HEK293 (cell line): ENCODE results near the gene OR10G3.

Experiments used
- CTCF ChIA-PET: fragments of 350-600 bp; formaldehyde crosslinking; extraction: SDS; loops from one replicate; lab custom pipeline; 2021; ENCODE audit warnings: antibody characterized with exemption; lab: Yijun Ruan, JAX
- POLR2A ChIA-PET: fragments of 300-600 bp; formaldehyde crosslinking; extraction: SDS; loops from one replicate; lab custom pipeline; 2020; ENCODE audit warnings: antibody characterized with exemption, inconsistent platforms; lab: Yijun Ruan, JAX
- H3K27ac ChIP-seq: fragments of 200-500 bp; sonication (Bioruptor generic); 2 replicates; pipeline ENCODE4 v1.5.1; 2014; ENCODE audit warnings: low read depth, low read length, control low read depth, inconsistent platforms; ENCODE audit errors: extremely low read depth
- H3K36me3 ChIP-seq, 2 experiments: fragments of 200-500 bp in 1 of 2; sonication (Bioruptor generic) in 1 of 2; 1 replicate in 1 of 2; 2 replicates in 1 of 2; pipeline ENCODE4 v1.5.1; 2014 to 2017; ENCODE audit warnings: inconsistent platforms in 2 of 2, low read length in 2 of 2; ENCODE audit not compliant: control insufficient read depth in 2 of 2, insufficient read depth in 1 of 2
- H3K4me1 ChIP-seq: fragments of 200-500 bp; sonication (Bioruptor generic); 2 replicates; pipeline ENCODE4 v1.5.1; 2014; ENCODE audit warnings: mild to moderate bottlenecking, low read length, inconsistent platforms; ENCODE audit not compliant: control insufficient read depth, insufficient read depth
- H3K4me3 ChIP-seq: 2 replicates; pipeline ENCODE4 v1.5.1; 2011; ENCODE audit warnings: low read depth, mild to moderate bottlenecking, control low read depth, low read length, moderate library complexity
- H3K9me3 ChIP-seq: fragments of 200-500 bp; sonication (Bioruptor generic); 2 replicates; pipeline ENCODE4 v1.5.1; 2014; ENCODE audit warnings: low read depth, low read length, inconsistent platforms; ENCODE audit not compliant: control insufficient read depth, insufficient read depth
- HOXD13 ChIP-seq: sonication (generic); formaldehyde crosslinking; IDR thresholded peaks from 2 replicates; pipeline ENCODE4 v1.8.0; 2022; ENCODE audit warnings: missing genetic modification reagents, borderline replicate concordance
- PRDM1 ChIP-seq: fragments of 450-650 bp; formaldehyde crosslinking; IDR thresholded peaks from 2 replicates; pipeline ENCODE4; 2016; ENCODE audit warnings: missing biosample characterization, missing genetic modification characterization
- SCRT1 ChIP-seq: fragments of 450-650 bp; formaldehyde crosslinking; IDR thresholded peaks from 2 replicates; pipeline ENCODE4 v1.5.1; 2016; ENCODE audit warnings: missing biosample characterization, missing genetic modification characterization, borderline replicate concordance
- SP7 ChIP-seq: fragments of 450-650 bp; formaldehyde crosslinking; IDR thresholded peaks from 2 replicates; pipeline ENCODE4 v1.5.1; 2016; ENCODE audit warnings: missing biosample characterization, missing genetic modification characterization
- TCF7L2 ChIP-seq: IDR thresholded peaks from 2 replicates; pipeline ENCODE4 v1.6.1; 2011; ENCODE audit warnings: low read depth, mild to moderate bottlenecking, inconsistent platforms, low read length, moderate library complexity, borderline replicate concordance
- ZFP3 ChIP-seq: fragments of 450-650 bp; formaldehyde crosslinking; IDR thresholded peaks from 2 replicates; pipeline ENCODE4 v1.5.1; 2016; ENCODE audit warnings: low read depth, missing biosample characterization, missing genetic modification characterization
- ZNF146 ChIP-seq: fragments of 450-650 bp; formaldehyde crosslinking; IDR thresholded peaks from 2 replicates; pipeline ENCODE4 v1.5.1; 2016; ENCODE audit warnings: missing biosample characterization, missing genetic modification characterization
- ZNF16 ChIP-seq: fragments of 450-650 bp; formaldehyde crosslinking; IDR thresholded peaks from 2 replicates; pipeline ENCODE4 v1.5.1; 2016; ENCODE audit warnings: low read depth, missing biosample characterization, missing genetic modification characterization
- ZNF169 ChIP-seq: fragments of 450-650 bp; formaldehyde crosslinking; IDR thresholded peaks from 2 replicates; pipeline ENCODE4 v1.5.1; 2016; ENCODE audit warnings: missing biosample characterization, missing genetic modification characterization
- ZNF175 ChIP-seq: fragments of 450-650 bp; formaldehyde crosslinking; IDR thresholded peaks from 2 replicates; pipeline ENCODE4 v1.5.1; 2016; ENCODE audit warnings: missing biosample characterization, missing genetic modification characterization
- ZNF404 ChIP-seq: fragments of 450-650 bp; formaldehyde crosslinking; IDR thresholded peaks from 2 replicates; pipeline ENCODE4 v1.5.1; 2017; ENCODE audit warnings: missing biosample characterization, missing genetic modification characterization
- ZNF514 ChIP-seq: fragments of 450-650 bp; formaldehyde crosslinking; IDR thresholded peaks from 2 replicates; pipeline ENCODE4 v1.5.1; 2016; ENCODE audit warnings: missing biosample characterization, missing genetic modification characterization
- ZNF521 ChIP-seq: fragments of 450-650 bp; formaldehyde crosslinking; IDR thresholded peaks from 2 replicates; pipeline ENCODE4 v1.5.1; 2017; ENCODE audit warnings: missing biosample characterization, mild to moderate bottlenecking, missing genetic modification characterization
- ZNF558 ChIP-seq: fragments of 450-650 bp; formaldehyde crosslinking; IDR thresholded peaks from 2 replicates; pipeline ENCODE4 v1.5.1; 2016; ENCODE audit warnings: missing biosample characterization, missing genetic modification characterization
- ZNF624 ChIP-seq: fragments of 450-650 bp; formaldehyde crosslinking; IDR thresholded peaks from 2 replicates; pipeline ENCODE4 v1.5.1; 2017; ENCODE audit warnings: missing biosample characterization, missing genetic modification characterization
- ZNF626 ChIP-seq: fragments of 450-650 bp; sonication (Bioruptor Pico); formaldehyde crosslinking; IDR thresholded peaks from 2 replicates; pipeline ENCODE4 v1.5.1; 2018; ENCODE audit warnings: missing biosample characterization, missing genetic modification characterization, inconsistent platforms
- ZNF629 ChIP-seq: fragments of 450-650 bp; formaldehyde crosslinking; IDR thresholded peaks from 2 replicates; pipeline ENCODE4 v1.5.1; 2017; ENCODE audit warnings: missing biosample characterization, missing genetic modification characterization
- ZNF664 ChIP-seq: fragments of 450-650 bp; formaldehyde crosslinking; IDR thresholded peaks from 2 replicates; pipeline ENCODE4 v1.5.1; 2016; ENCODE audit warnings: missing biosample characterization, missing genetic modification characterization
- ZNF785 ChIP-seq: fragments of 450-650 bp; formaldehyde crosslinking; IDR thresholded peaks from 2 replicates; pipeline ENCODE4 v1.5.1; 2016; ENCODE audit warnings: missing biosample characterization, missing genetic modification characterization
- ZNF830 ChIP-seq: fragments of 450-650 bp; IDR thresholded peaks from 2 replicates; pipeline ENCODE4 v1.5.0; 2018; ENCODE audit warnings: missing biosample characterization, missing genetic modification characterization, low read depth, mild to moderate bottlenecking, moderate library complexity
- TF ChIP-seq, protein P1 (sequence below): fragments of 450-650 bp; formaldehyde crosslinking; IDR thresholded peaks from 2 replicates; pipeline ENCODE4 v1.5.1; 2017; ENCODE audit warnings: missing biosample characterization, mild to moderate bottlenecking, missing genetic modification characterization, moderate library complexity
- TF ChIP-seq, protein P2 (sequence below): fragments of 450-650 bp; formaldehyde crosslinking; IDR thresholded peaks from 2 replicates; pipeline ENCODE4 v1.5.1; 2017; ENCODE audit warnings: missing biosample characterization, missing genetic modification characterization
- TF ChIP-seq, protein P3 (sequence below): fragments of 450-650 bp; formaldehyde crosslinking; IDR thresholded peaks from 2 replicates; pipeline ENCODE4 v1.5.1; 2016; ENCODE audit warnings: missing biosample characterization, missing genetic modification characterization
- TF ChIP-seq, protein P4 (sequence below): fragments of 450-650 bp; formaldehyde crosslinking; IDR thresholded peaks from 2 replicates; pipeline ENCODE4 v1.5.1; 2016; ENCODE audit warnings: missing biosample characterization, missing genetic modification characterization
- TF ChIP-seq, protein P5 (sequence below): fragments of 450-650 bp; formaldehyde crosslinking; IDR thresholded peaks from 2 replicates; pipeline ENCODE4 v1.5.1; 2017; ENCODE audit warnings: missing biosample characterization, missing genetic modification characterization
- TF ChIP-seq, protein P6 (sequence below): fragments of 450-650 bp; formaldehyde crosslinking; IDR thresholded peaks from 2 replicates; pipeline ENCODE4 v1.5.1; 2017; ENCODE audit warnings: missing biosample characterization, missing genetic modification characterization

Gene OR10G3

DNA sequence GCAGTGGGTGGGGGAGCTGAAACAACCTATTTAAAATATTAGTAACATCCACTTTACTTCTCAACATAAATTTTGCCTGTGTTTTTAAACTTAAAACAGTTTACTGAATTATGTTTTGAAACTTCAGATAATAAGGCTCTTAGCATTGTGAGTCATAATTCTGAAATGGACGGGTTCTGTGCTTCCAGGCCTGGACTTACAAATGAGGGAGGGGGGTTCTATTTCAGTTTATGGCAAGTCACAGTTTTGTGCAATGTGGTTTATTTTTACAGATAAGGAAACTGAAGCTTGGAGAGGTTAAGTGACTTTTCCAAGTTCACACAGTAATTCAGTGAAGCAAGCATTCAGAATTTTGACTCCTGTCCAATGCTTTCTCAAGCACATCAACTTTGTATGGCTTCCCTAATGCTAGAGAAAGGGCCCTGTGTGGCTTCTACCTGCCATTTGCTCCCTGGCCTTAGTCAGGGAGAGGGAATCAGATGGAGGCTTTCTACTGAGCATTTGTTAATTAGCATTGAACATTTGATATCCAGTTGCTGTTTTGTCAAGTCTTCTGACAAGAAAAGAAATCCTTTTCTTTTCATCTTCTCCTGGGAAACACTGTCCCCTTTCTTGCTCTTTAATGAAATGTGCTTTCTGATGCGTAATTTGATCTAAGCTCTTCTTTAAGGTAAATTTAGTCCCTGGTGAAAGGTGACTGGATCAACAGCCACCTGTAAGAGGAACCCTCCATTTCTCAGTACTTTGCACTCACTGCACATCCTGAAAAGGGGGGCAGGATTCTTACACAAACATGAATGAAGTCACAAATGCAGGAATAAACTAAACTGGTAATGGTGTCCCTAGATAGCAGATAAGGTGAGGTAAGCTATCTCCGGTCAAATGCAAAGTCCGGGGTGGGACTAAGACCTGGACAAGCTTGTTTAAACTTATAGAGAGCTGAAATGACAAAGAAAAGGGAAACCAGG lies 51.2 kb downstream of the OR10G3 start:
- H3K27ac ChIP-seq: 0 out of 2 replicates have a peak overlapping the region, but pooled peaks have one; percentile 1
- ChIA-PET CTCF (interaction anchor here (0.6 to 0.9 kb wide), 3 partner anchors 31 to 1949 kb away, joined by 3 to 4 read pairs (median 4); no protein-coding TSS in a partner anchor), POLR2A (interaction anchor here (0.8 kb wide), 1 partner anchor 17 kb away, joined by 3 read pairs; the partner anchor contains the start of gene METTL3)
- peaks cover 17% of the 10 kb centered on the region for H3K4me1 ChIP-seq
- peaks cover 0 to 14% of the 10 kb centered on the region in 2 experiments; a peak in 2 of 3 replicates for H3K36me3 ChIP-seq
- H3K9me3 ChIP-seq: no peaks in the 10 kb centered on the region
- H3K4me3 ChIP-seq: no peak overlapping the region
- TF ChIP-seq ZNF16 (tag by site-specific recombination) (no peak), PRDM1 (peak; percentile 50; the same call in 1 of the 2 replicates), TCF7L2 (no peak), ZNF521 (tag by site-specific recombination) (no peak), SP7 (tag by site-specific recombination) (peak; percentile 21; the same call in 1 of the 2 replicates), ZNF169 (tag by site-specific recombination) (no peak), ZNF830 (tag by site-specific recombination) (no peak), ZNF175 (no peak), ZNF629 (tag by site-specific recombination) (peak; percentile 53; the same call in 1 of the 2 replicates), ZNF624 (tag by site-specific recombination) (no peak), SCRT1 (tag by site-specific recombination) (no peak), ZNF146 (no peak), HOXD13 (CRISPR knock-in tag) (no peak), ZFP3 (tag by site-specific recombination) (no peak), ZNF404 (tag by site-specific recombination) (no peak), ZNF664 (tag by site-specific recombination) (no peak), ZNF785 (no peak), ZNF626 (tag by site-specific recombination) (no peak), ZNF514 (no peak), ZNF558 (tag by site-specific recombination) (no peak)
- TF ChIP-seq, protein P1, sequence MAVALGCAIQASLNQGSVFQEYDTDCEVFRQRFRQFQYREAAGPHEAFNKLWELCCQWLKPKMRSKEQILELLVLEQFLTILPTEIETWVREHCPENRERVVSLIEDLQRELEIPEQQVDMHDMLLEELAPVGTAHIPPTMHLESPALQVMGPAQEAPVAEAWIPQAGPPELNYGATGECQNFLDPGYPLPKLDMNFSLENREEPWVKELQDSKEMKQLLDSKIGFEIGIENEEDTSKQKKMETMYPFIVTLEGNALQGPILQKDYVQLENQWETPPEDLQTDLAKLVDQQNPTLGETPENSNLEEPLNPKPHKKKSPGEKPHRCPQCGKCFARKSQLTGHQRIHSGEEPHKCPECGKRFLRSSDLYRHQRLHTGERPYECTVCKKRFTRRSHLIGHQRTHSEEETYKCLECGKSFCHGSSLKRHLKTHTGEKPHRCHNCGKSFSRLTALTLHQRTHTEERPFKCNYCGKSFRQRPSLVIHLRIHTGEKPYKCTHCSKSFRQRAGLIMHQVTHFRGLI (tag by site-specific recombination): no peak
- TF ChIP-seq, protein P2, sequence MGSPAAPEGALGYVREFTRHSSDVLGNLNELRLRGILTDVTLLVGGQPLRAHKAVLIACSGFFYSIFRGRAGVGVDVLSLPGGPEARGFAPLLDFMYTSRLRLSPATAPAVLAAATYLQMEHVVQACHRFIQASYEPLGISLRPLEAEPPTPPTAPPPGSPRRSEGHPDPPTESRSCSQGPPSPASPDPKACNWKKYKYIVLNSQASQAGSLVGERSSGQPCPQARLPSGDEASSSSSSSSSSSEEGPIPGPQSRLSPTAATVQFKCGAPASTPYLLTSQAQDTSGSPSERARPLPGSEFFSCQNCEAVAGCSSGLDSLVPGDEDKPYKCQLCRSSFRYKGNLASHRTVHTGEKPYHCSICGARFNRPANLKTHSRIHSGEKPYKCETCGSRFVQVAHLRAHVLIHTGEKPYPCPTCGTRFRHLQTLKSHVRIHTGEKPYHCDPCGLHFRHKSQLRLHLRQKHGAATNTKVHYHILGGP (tag by site-specific recombination): no peak
- TF ChIP-seq, protein P3, sequence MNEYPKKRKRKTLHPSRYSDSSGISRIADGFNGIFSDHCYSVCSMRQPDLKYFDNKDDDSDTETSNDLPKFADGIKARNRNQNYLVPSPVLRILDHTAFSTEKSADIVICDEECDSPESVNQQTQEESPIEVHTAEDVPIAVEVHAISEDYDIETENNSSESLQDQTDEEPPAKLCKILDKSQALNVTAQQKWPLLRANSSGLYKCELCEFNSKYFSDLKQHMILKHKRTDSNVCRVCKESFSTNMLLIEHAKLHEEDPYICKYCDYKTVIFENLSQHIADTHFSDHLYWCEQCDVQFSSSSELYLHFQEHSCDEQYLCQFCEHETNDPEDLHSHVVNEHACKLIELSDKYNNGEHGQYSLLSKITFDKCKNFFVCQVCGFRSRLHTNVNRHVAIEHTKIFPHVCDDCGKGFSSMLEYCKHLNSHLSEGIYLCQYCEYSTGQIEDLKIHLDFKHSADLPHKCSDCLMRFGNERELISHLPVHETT (tag by site-specific recombination): no peak
- TF ChIP-seq, protein P4, sequence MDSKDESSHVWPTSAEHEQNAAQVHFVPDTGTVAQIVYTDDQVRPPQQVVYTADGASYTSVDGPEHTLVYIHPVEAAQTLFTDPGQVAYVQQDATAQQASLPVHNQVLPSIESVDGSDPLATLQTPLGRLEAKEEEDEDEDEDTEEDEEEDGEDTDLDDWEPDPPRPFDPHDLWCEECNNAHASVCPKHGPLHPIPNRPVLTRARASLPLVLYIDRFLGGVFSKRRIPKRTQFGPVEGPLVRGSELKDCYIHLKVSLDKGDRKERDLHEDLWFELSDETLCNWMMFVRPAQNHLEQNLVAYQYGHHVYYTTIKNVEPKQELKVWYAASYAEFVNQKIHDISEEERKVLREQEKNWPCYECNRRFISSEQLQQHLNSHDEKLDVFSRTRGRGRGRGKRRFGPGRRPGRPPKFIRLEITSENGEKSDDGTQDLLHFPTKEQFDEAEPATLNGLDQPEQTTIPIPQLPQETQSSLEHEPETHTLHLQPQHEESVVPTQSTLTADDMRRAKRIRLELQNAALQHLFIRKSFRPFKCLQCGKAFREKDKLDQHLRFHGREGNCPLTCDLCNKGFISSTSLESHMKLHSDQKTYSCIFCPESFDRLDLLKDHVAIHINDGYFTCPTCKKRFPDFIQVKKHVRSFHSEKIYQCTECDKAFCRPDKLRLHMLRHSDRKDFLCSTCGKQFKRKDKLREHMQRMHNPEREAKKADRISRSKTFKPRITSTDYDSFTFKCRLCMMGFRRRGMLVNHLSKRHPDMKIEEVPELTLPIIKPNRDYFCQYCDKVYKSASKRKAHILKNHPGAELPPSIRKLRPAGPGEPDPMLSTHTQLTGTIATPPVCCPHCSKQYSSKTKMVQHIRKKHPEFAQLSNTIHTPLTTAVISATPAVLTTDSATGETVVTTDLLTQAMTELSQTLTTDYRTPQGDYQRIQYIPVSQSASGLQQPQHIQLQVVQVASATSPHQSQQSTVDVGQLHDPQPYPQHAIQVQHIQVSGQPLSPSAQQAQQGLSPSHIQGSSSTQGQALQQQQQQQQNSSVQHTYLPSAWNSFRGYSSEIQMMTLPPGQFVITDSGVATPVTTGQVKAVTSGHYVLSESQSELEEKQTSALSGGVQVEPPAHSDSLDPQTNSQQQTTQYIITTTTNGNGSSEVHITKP: peak; percentile 63
- TF ChIP-seq, protein P5, sequence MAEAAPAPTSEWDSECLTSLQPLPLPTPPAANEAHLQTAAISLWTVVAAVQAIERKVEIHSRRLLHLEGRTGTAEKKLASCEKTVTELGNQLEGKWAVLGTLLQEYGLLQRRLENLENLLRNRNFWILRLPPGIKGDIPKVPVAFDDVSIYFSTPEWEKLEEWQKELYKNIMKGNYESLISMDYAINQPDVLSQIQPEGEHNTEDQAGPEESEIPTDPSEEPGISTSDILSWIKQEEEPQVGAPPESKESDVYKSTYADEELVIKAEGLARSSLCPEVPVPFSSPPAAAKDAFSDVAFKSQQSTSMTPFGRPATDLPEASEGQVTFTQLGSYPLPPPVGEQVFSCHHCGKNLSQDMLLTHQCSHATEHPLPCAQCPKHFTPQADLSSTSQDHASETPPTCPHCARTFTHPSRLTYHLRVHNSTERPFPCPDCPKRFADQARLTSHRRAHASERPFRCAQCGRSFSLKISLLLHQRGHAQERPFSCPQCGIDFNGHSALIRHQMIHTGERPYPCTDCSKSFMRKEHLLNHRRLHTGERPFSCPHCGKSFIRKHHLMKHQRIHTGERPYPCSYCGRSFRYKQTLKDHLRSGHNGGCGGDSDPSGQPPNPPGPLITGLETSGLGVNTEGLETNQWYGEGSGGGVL (tag by site-specific recombination): peak; percentile 23; the same call in 1 of the 2 replicates
- TF ChIP-seq, protein P6, sequence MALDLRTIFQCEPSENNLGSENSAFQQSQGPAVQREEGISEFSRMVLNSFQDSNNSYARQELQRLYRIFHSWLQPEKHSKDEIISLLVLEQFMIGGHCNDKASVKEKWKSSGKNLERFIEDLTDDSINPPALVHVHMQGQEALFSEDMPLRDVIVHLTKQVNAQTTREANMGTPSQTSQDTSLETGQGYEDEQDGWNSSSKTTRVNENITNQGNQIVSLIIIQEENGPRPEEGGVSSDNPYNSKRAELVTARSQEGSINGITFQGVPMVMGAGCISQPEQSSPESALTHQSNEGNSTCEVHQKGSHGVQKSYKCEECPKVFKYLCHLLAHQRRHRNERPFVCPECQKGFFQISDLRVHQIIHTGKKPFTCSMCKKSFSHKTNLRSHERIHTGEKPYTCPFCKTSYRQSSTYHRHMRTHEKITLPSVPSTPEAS (tag by site-specific recombination): peak; percentile 84
